GM12892 (cell line): Measurements from ENCODE around the gene CLSTN2.

ENCODE experiments used
- DNase-seq: peaks from one replicate; pipeline ENCODE4 v3.0.0; 2011; ENCODE audit not compliant: insufficient read length
- FAIRE-seq: peaks from 2 replicates; lab custom pipeline; 2011; peaks lifted over from hg19 to GRCh38; lab: Jason Lieb, UNC
- POLR2A ChIP-seq: IDR thresholded peaks from 2 replicates; pipeline ENCODE4 v1.6.1; 2011; ENCODE audit warnings: low read depth, low read length, control low read depth
- POLR2AphosphoS5 ChIP-seq: IDR thresholded peaks from 2 replicates; pipeline ENCODE4 v1.6.1; 2011; ENCODE audit warnings: low read depth, low read length, control low read depth
- TAF1 ChIP-seq: IDR thresholded peaks from 2 replicates; pipeline ENCODE4 v1.6.1; 2011; ENCODE audit warnings: low read depth, mild to moderate bottlenecking, control low read depth, low read length, borderline replicate concordance

CLSTN2 gene

DNA sequence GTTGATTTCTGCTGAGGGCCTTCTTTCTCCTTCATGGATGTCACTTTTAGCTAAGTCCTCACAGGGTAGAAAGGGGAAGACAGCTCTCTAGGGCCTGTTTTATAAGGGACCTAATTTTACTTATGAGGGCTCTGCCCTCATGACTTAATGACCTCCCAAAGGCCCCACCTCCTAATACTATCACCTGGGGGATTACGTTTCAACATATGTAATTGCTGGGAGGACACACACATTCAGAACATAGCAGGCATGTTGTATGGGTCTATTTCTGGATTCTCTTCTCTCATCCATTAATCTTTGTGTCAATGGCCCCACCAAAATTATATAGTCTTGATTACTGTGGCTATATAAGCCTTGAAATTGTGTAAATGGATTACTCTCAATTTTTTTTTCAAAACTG, 255.0 kb downstream of the CLSTN2 start:
- DNase-seq = no peak
- TF ChIP-seq POLR2A = no peak
- TF ChIP-seq TAF1 = no peak
- no peak for TF ChIP-seq POLR2AphosphoS5
- FAIRE-seq = no peak

DNA sequence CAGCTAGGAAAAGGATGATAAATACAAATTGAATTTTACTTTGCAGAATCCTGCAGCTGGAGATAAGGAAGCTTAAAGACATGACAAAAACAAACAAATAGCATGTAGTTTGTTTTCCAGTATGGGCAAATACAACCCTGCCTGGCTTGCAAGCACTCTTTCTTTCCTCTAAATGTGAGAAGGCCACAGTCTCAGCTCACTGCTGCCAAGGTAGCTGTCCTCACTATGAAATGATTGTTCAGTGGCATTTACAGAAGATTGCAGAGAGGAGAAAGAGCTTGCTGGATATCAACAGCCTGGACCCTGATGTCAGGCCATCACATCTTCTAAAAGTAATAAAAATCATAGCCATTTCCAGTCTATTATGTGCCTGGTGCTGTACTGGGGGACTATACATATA, 262.0 kb downstream of the CLSTN2 start:
- DNase-seq = no peak
- no peak for TF ChIP-seq POLR2A
- TF ChIP-seq TAF1 = no peak
- TF ChIP-seq POLR2AphosphoS5 = no peak
- FAIRE-seq = no peak

DNA sequence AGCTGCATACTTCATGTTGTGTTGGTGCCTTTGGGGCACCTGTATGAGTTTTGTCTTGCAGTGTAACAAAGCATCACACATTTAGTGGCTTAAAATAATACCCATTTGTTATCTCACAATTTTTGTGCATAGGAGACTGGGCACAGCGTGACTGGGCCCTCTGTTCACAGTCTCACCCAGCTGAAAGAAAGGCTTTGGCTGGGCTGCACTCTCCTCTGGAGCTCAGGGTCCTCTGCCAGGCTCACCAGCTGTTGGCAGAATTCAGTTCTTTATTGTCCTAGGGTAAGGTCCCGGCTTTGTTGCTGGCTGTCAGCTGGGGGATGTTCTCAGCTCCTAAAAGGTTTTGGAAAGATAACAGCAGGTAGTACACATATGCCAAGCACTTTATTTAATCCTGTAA, 263.3 kb downstream of the CLSTN2 start:
- FAIRE-seq = no peak
- DNase-seq = no peak
- no peak for TF ChIP-seq POLR2A
- no peak for TF ChIP-seq POLR2AphosphoS5
- TF ChIP-seq TAF1 = no peak

DNA sequence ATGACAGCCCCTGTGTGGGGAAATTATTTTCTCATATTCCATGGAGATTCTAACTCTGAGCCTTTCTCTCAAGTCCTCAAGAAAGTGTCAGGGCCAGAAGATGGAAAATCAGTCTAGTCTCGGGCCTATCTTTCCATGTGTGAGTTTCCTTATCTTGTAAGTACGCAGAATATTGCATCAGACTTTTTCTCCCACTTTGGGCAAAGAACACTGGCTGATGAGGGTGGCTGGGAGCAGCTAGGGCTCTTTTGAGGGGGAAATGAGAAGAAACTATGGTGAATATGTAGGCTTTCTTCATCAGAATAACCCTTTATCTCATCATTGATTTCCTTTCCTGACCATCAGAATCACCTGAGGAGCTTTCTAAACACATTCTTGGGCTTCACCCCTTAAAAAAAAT, 264.0 kb downstream of the CLSTN2 start:
- TF ChIP-seq POLR2AphosphoS5 (no peak), POLR2A (no peak), TAF1 (no peak)
- FAIRE-seq (no peak), DNase-seq (no peak)

DNA sequence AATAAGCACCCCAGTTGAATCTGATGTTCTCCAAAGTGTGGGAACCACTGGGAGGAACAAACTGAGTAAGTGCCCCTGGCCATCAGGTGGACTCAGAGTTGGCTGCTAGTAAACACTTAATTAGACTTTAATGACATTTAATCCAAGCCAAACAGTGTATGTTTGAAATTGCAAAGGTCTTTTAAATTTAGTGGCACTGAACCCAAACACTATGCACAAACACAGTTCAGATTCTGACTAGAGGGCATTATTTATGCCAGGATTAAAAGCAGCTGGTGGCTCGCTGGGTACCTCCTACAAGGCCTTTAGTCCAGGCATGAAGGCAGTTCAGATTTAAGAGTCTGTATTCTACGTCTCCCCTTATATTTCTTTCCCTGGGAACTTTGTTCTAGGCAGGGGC, 264.8 kb downstream of the CLSTN2 start:
- FAIRE-seq = no peak
- DNase-seq = no peak
- no peak for TF ChIP-seq POLR2A
- TF ChIP-seq TAF1 = no peak
- TF ChIP-seq POLR2AphosphoS5 = no peak

DNA sequence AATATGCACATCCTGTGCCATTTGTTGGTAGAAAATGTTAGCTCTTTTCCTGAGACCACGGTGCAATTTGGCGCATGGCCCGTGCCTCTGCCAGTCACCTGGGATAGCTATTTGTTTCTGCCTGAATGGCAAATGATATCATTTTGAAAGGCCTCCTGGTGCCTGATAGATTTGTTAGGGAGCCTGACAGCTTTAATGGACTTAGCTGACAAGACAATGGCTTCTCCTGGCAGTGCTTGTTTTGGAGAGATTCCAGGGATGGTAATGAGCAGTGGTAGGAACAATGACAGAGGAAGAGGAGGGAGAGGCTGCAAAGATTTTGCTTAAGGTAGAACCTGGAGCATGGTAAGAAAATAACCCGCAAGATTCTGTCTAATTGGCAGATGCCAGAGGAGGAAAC, 268.5 kb downstream of the CLSTN2 start:
- FAIRE-seq (no peak), DNase-seq (no peak)
- TF ChIP-seq TAF1 (no peak), POLR2AphosphoS5 (no peak), POLR2A (no peak)

DNA sequence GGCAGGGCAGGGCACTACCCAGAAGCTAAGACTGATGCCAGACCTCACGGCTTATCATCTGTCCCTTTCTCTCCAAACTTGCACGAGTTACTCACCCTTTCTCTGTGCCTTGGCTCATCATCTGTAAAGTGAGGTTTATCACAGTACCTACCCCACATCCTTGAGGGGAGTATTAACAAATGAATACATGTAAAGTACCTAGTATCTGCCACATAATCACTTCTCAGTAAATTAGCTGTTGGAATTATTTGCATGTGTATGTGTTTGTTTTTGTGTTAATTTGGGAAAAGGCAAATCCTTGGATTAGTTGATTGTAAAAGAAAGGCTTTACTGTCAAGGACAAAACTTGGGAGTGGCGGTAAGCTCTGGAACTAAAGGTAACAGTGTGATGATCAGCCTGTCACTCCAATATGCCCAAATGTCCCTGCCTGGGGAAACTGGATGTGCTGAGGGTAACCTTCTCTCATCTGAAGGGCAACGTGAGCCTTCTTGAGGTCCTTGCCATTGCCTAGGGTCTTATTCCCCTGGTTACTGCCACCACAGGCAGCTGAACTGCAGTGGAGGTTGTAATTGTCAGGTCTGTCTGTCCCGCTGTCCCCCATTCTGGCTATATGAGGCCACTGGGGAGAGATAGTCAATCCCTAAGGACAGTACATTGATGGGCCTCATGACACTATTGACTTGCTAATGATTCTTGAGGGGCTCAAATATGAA, 269.4 kb downstream of the CLSTN2 start:
- DNase-seq = no peak
- no peak for TF ChIP-seq TAF1
- FAIRE-seq = no peak

DNA sequence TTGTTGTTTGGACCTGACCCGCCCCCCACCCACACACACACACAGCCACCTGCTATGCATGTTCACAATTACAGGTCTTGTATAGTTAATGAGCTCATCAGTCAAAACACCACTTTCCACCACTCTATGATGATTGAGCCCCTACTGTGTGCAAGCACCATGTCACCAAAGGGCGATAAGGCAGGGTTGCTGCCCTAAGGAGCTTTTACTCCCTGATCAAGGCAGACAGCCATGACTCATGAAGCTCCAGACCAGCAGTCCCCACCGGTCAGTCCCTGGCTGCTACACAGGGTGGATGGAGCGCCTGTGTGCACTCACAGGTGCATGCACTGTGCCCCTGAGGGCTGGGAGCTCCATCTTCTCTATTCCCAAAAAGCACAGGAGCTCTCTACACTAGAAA, 270.6 kb downstream of the CLSTN2 start:
- DNase-seq = no peak
- no peak for TF ChIP-seq POLR2A
- no peak for TF ChIP-seq POLR2AphosphoS5
- TF ChIP-seq TAF1 = no peak
- no peak for FAIRE-seq

DNA sequence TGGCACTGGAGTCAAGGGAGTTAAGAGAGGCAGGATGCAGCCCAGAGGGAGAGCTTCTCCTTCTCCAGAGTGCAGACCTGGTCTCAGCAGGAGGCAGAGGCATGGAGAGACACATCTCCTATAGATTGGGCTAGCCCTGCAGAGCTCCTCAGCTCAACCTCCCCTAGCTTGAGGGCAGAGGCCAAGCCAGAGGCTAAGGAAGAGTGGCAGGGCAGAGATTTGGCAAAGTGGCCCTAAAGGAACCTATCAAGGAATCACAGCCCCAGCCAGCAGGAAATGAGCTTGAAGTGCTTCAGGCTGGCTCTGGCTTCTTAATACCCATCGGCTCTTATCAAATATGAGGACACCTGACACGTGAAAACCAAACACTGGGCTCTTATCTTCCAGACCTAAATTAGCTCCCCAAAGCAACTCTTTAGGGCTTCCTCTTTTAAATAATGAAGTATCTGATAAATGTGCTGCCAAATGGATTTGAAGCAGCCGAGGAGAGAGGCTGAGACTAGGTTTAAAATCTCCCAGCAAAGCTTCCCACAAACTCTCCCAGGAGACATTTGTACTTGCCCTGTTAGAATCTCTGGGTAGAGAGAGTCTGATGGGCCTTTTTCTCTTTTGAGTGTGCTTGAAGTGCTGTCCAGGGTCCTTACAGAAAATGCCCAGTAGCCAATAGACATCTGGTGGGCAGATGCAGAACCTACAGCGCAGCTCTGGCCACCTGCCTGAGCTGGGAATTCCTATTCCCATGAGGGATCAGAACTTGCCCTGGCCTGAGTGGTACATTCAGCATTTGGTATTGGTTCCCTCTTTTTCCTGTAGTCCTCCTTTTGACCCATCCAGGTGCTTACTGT, 271.4 kb downstream of the CLSTN2 start:
- no peak for TF ChIP-seq POLR2AphosphoS5
- TF ChIP-seq POLR2A = no peak
- no peak for TF ChIP-seq TAF1
- DNase-seq (no peak), FAIRE-seq (peak; percentile 58)

DNA sequence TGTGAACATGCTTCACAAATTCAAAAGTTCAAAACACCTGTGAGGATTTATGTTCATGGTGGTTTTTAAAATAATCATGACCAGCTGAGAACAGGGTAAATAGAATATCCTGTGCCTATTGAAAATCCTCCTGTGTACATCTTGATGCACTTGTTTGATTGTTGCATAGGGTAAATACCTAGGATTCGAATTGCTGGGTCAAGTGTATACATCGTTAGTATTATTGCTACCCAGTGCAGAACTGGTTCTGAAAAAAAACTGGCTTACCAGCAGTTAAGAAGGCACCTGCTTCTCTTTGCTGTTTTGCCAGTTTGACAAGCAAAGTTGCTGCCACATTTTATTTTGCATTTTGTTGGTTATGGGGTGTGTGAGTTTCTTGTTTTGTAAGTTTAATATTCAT, 272.6 kb downstream of the CLSTN2 start:
- no peak for DNase-seq
- FAIRE-seq = no peak
- TF ChIP-seq POLR2AphosphoS5 = no peak
- TF ChIP-seq TAF1 = no peak
- TF ChIP-seq POLR2A = no peak

DNA sequence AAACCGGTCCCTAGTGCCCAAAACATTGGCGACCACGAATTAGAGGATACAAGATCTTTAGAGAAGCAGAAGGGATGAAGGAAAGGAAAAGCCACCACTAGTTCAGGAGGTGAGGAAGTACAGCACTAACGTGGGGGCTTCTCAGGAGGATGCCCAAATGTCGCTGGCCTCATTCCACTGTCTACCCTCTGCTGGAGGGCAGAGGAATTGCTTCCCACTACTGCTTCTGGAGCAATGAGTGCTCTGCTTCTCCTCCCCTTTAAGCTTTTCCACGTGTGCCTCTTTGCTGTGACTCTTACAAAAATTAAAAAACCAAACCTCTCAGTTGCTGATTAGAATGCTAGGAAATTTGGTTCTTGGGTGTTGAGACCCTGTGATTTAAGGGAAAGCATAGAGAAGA, 281.3 kb downstream of the CLSTN2 start:
- DNase-seq (peak; percentile 3), FAIRE-seq (peak; percentile 84)
- TF ChIP-seq POLR2AphosphoS5 (no peak), TAF1 (no peak), POLR2A (no peak)

GRCh38 chr3:140219291-140219690, 284.3 kb downstream of the CLSTN2 start:
- DNase-seq = no peak
- no peak for FAIRE-seq
- TF ChIP-seq POLR2A = no peak
